ENCODE data around the gene P4HB. TPM values are rescaled to one million over a fixed set of nuclear protein-coding genes. Genes with fewer than 3 reads are reported as not detected.

The P4HB gene
- 364 and 368 TPM in 2 replicates for total RNA-seq
- long read RNA-seq, transcript P4HB-201 (11 exons, 2,603 nt) = major isoform, 367 of 403 reads
- long read RNA-seq, partial matches to known transcripts = 20 of 403 reads
- long read RNA-seq, other reads (novel, unspliced or antisense) = 11 of 403 reads

DNA sequence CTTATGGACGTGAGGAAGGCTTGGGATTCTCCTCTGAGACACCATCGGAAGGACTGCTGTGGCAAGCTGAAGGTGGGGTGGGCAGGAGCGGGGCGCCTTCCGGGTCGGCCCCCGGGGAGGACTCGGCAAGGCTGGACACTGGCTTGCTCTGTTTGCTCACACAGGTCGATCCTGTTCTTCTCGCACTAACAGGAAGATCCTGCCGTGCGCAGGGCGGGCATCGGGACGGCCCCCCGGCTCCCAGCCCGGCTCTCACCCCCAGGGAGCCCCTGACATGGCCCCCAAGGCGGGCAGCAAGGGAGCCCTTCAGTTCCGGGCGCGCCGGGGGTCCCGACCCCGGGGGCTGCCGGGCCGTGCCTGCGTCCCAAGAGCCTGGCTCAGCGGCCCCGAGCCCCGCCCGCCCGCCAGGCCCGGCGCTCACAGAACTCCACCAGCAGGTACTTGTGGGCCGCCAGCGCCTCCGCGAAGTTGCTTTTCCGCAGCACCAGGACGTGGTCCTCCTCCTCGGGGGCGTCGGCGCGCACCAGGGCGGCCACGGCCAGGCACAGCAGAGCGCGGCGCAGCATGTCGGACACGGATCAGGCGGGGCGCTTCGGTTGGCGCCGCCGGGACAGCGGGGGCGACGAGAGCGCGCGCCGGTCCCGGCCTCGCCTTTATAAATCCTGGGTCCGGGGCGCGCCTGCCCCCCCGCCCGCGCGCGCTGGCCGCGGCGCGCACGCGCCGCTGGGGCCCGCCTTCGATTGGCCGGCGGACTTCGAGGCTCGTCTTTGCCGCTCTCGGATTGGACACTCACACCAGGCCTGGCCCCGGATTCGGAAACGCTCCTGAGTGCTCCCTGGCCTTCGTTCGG, at the start of gene P4HB:
P4HB (minus strand) TSS at position 630 of the 850 bp plus-strand sequence; CDS start at position 566, 64 bp downstream.
- DNase-seq (ENCODE audit: low read depth, low spot score) = peak; percentile 13
- Mint-ChIP-seq H3K4me1 (peaks cover 29% of the 10 kb centered on the region), H3K27ac (ENCODE audit: unreplicated experiment) (peak within 1 kb of the TSS; percentile 96), H3K9me3 (no peaks in the 10 kb centered on the region), H3K27me3 (ENCODE audit: low read depth) (peaks cover 9% of the 10 kb centered on the region), H3K4me3 (peak within 1 kb of the TSS; percentile 96), H3K36me3 (ENCODE audit: low read depth) (peaks cover 7% of the 10 kb centered on the region)
- TF ChIP-seq, protein P1, sequence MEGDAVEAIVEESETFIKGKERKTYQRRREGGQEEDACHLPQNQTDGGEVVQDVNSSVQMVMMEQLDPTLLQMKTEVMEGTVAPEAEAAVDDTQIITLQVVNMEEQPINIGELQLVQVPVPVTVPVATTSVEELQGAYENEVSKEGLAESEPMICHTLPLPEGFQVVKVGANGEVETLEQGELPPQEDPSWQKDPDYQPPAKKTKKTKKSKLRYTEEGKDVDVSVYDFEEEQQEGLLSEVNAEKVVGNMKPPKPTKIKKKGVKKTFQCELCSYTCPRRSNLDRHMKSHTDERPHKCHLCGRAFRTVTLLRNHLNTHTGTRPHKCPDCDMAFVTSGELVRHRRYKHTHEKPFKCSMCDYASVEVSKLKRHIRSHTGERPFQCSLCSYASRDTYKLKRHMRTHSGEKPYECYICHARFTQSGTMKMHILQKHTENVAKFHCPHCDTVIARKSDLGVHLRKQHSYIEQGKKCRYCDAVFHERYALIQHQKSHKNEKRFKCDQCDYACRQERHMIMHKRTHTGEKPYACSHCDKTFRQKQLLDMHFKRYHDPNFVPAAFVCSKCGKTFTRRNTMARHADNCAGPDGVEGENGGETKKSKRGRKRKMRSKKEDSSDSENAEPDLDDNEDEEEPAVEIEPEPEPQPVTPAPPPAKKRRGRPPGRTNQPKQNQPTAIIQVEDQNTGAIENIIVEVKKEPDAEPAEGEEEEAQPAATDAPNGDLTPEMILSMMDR (conservative IDR thresholded peaks at IDR 0.05) = no peak

DNA sequence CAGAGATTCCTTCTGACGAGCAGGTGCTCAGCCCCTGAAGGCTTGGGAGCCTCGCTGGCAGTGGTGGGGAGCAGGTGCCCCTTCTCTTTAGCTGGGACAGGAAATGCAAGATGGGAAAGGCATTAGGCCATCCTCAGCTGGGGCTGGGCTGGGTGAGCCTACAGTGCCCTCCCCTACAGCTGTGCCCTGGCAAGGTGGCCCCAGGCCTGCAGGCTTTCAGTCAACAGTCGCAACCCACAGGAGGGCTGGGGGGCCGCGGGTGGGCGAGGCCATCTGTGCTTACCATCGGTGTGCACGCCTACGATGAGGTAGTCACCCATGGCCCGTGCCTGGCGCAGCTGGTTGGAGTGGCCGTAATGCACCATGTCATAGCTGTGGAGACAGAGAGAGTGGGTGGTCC, 48.9 kb upstream of the P4HB start:
- no peak for DNase-seq (ENCODE audit: low read depth, low spot score)
- peak overlapping the region; percentile 96 for H3K4me3 Mint-ChIP-seq
- no peaks in the 10 kb centered on the region for H3K9me3 Mint-ChIP-seq
- H3K4me1 Mint-ChIP-seq = peaks cover 9% of the 10 kb centered on the region
- peaks cover 7% of the 10 kb centered on the region for H3K36me3 Mint-ChIP-seq (ENCODE audit: low read depth)
- H3K27me3 Mint-ChIP-seq (ENCODE audit: low read depth) = no peaks in the 10 kb centered on the region
- no peak overlapping the region for H3K27ac Mint-ChIP-seq (ENCODE audit: unreplicated experiment)
- TF ChIP-seq, protein P1 (conservative IDR thresholded peaks at IDR 0.05) = no peak

DNA sequence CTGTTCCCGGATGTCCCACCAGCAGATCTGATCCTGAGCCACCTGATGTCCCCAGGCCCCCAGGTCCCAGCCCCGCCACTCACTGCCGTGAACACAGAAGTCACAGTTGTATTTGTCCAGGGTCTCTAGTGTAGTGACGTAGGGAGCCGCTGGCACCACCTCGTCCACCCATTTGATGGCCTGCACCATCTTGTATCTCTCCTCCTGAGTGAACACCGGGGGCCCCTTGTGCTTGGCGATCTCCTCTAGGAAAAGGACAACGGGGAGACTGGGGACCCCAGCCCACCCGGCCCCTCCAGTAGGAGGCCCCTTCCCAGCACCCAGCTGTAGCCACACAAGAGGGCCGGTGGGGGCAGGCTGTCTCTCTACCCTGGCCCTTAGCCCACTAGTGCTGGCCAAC, 48.5 kb upstream of the P4HB start:
- TF ChIP-seq, protein P1 (conservative IDR thresholded peaks at IDR 0.05) = no peak
- Mint-ChIP-seq H3K36me3 (ENCODE audit: low read depth) (peaks cover 7% of the 10 kb centered on the region), H3K27ac (ENCODE audit: unreplicated experiment) (no peak overlapping the region), H3K4me1 (peaks cover 9% of the 10 kb centered on the region), H3K27me3 (ENCODE audit: low read depth) (no peaks in the 10 kb centered on the region), H3K9me3 (no peaks in the 10 kb centered on the region), H3K4me3 (peak overlapping the region; percentile 41)
- no peak for DNase-seq (ENCODE audit: low read depth, low spot score)

DNA sequence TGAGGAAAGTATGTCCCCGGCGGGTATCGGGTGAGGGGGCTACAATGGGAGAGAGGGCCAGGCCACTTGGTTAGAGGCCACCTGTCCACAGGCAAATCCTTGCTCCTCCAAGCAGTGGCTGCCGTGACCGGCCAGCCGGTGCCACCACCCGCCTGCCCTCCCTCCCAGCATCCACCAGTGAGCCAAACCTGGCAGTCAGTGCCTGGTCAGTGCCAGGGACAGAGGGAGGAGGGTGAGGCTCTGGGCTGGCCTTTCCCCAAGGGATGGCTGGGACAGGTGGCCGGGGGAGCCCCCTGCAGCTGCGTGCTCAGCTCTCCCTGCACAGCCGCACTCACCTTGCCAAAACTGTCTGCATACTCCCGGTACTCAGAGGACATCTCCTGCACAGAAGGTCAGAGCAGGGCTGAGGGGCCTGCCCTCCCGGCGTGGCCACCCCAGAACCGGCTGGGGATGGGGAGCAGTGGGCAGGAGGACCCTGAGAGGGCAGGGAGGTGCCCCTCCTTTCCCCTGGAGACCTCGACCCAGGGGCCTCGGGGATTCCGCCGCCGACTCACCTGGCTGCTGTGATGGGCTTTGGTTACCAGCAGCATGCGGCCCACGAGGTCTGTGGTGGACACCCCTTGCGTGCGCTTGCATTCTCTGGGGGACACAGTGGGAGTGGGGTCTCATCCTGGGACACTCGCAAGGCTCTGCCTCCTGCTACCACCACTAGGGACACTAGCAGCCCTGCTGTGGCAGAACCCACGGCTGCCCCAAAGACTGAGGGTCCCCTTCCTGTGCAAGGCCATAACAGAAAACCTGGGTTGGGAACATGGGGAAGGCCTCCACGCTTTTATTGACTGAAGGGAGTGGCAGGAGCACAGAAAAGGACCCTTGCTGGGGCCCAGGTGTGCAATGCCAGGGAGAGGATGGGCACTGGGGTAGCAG, 47.1 kb upstream of the P4HB start:
- TF ChIP-seq, protein P1 (conservative IDR thresholded peaks at IDR 0.05) = no peak
- peaks cover 9% of the 10 kb centered on the region for H3K4me1 Mint-ChIP-seq
- peak overlapping the region; percentile 41 for H3K4me3 Mint-ChIP-seq
- no peak overlapping the region for H3K27ac Mint-ChIP-seq (ENCODE audit: unreplicated experiment)
- no peaks in the 10 kb centered on the region for H3K9me3 Mint-ChIP-seq
- H3K27me3 Mint-ChIP-seq (ENCODE audit: low read depth) = peaks cover 4% of the 10 kb centered on the region
- DNase-seq (ENCODE audit: low read depth, low spot score) = no peak
- H3K36me3 Mint-ChIP-seq (ENCODE audit: low read depth) = no peaks in the 10 kb centered on the region

DNA sequence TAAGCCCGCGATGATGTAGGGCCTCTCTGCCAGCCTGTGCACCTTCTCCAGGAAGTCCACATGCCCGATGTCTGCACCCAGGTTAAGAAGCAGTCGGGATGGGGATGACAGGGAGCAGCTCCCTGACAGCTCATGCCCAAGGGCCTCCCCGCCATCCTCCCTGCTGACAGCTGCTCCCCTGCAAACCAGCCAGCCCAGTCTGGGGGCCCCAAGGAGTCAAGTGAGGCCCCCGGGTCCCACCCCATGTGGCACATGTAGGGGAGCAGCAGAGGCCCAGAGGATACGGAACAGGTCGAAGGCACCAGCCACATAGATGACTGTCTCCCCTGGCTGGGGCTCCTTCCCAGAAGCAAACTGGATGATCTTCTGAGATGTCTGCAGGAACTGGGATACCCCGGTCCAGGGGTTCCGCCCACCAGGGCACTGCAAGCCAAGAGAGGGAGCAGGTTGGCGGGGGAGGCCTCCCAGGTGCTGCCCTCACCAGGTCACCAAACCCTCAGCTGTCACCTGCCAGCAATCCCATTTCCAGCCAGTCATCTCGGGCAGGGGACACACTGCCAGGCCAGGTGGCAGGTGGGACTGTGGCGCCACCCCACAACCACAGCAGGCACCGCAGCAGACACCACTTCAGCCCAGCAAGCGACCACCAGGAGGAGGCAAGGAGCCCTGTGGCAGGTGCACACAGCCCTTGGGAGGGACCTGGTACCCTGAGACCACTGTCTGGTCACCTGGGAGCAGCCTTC, 46.3 kb upstream of the P4HB start:
- Mint-ChIP-seq H3K36me3 (ENCODE audit: low read depth) (no peaks in the 10 kb centered on the region), H3K27ac (ENCODE audit: unreplicated experiment) (no peak overlapping the region), H3K27me3 (ENCODE audit: low read depth) (peaks cover 4% of the 10 kb centered on the region), H3K9me3 (no peaks in the 10 kb centered on the region), H3K4me1 (peaks cover 9% of the 10 kb centered on the region), H3K4me3 (peak overlapping the region; percentile 44)
- TF ChIP-seq, protein P1 (conservative IDR thresholded peaks at IDR 0.05) = no peak
- DNase-seq (ENCODE audit: low read depth, low spot score) = no peak
